GM12878 (cell line): Measurements from ENCODE around the gene AURKAIP1. TPM values are rescaled to one million over a fixed set of nuclear protein-coding genes. Genes with fewer than 3 reads are reported as not detected.

Source experiments
- ATAC-seq: fragments of 200-7000 bp; cut with Tn5 transposase; 3 replicates; pipeline ENCODE4 v1.9.1; 2020; ENCODE audit warnings: mild to moderate bottlenecking, moderate library complexity
- BruUV-seq: library from RNA; stranded (reverse); fragments of 400-500 nt; replicated peaks from 2 replicates; lab custom pipeline; 2021; lab: Mats Ljungman, UMichigan
- CTCF ChIA-PET: fragments of 300-600 bp; sonication (Branson Sonifier 250); formaldehyde crosslinking; extraction: SDS; loops from one replicate; lab custom pipeline; 2021; ENCODE audit warnings: inconsistent platforms; lab: Yijun Ruan, JAX
- POLR2A ChIA-PET: fragments of 350-600 bp; formaldehyde crosslinking; extraction: SDS; loops from one replicate; lab custom pipeline; 2021; ENCODE audit warnings: inconsistent platforms; lab: Charles Lee
- RAD21 ChIA-PET: fragments of 300-600 bp; sonication (Branson Sonifier 250); formaldehyde crosslinking; loops from one replicate; lab custom pipeline; 2023; ENCODE audit warnings: antibody characterized with exemption; ENCODE audit not compliant: unreplicated experiment; lab: Charles Lee
- SMC1A ChIA-PET: fragments of 300-600 bp; sonication (Branson Sonifier 250); formaldehyde crosslinking; loops from one replicate; lab custom pipeline; 2023; ENCODE audit not compliant: unreplicated experiment, uncharacterized antibody; lab: Charles Lee
- DNase-seq: peaks from one replicate; pipeline ENCODE4 v3.0.0-alpha.2; 2011; ENCODE audit warnings: low read depth, low spot score
- FAIRE-seq: peaks from 3 replicates; lab custom pipeline; 2011; peaks lifted over from hg19 to GRCh38; lab: Jason Lieb, UNC
- H2AFZ ChIP-seq: 2 replicates; pipeline ENCODE4 v1.6.0; 2011; ENCODE audit warnings: low read depth, low read length, control low read depth; ENCODE audit not compliant: control insufficient read depth
- H3K27ac ChIP-seq: 2 replicates; pipeline ENCODE4 v1.5.1; 2011; ENCODE audit warnings: control low read depth; ENCODE audit not compliant: control insufficient read depth, insufficient read depth
- H3K27me3 ChIP-seq, 2 experiments: replicated peaks in 1 of 2; 2 replicates each; pipeline versions ENCODE4 v1.6.0 to v1.6.1; 2011; ENCODE audit warnings: low read length in 1 of 2; ENCODE audit not compliant: control insufficient read depth in 2 of 2, insufficient read depth in 2 of 2
- H3K36me3 ChIP-seq, 2 experiments: 2 replicates each; pipeline ENCODE4 v1.5.1; 2011; ENCODE audit warnings: low read length in 1 of 2; ENCODE audit not compliant: control insufficient read depth in 2 of 2, insufficient read depth in 2 of 2
- H3K4me1 ChIP-seq: 2 replicates; pipeline ENCODE4 v1.6.1; 2011; ENCODE audit warnings: mild to moderate bottlenecking, low read length, moderate library complexity, mixed read lengths; ENCODE audit not compliant: control insufficient read depth, insufficient read depth
- H3K4me2 ChIP-seq: 2 replicates; pipeline ENCODE4 v1.6.0; 2011; ENCODE audit warnings: control low read depth; ENCODE audit not compliant: control insufficient read depth, insufficient read depth
- H3K4me3 ChIP-seq: fragments of 200-600 bp; sonication (generic); 2 replicates; pipeline ENCODE4 v1.5.1; 2016
- H3K79me2 ChIP-seq: 2 replicates; pipeline ENCODE4 v1.6.0; 2011; ENCODE audit warnings: low read length; ENCODE audit not compliant: control insufficient read depth, insufficient read depth
- H3K9ac ChIP-seq: 2 replicates; pipeline ENCODE4 v1.8.0; 2011; ENCODE audit warnings: low read length, control low read depth, mixed read lengths; ENCODE audit not compliant: control insufficient read depth, insufficient read depth
- H3K9me3 ChIP-seq: replicated peaks from 3 replicates; pipeline ENCODE4 v1.5.1; 2011; ENCODE audit warnings: mild to moderate bottlenecking, low read length; ENCODE audit not compliant: control insufficient read depth, insufficient read depth
- H4K20me1 ChIP-seq: 2 replicates; pipeline ENCODE4 v1.6.0; 2011; ENCODE audit not compliant: control insufficient read depth, insufficient read depth
- CEBPB ChIP-seq, 2 experiments: fragments of 150-350 bp in 1 of 2; IDR thresholded peaks; 2 replicates each; pipeline ENCODE4 v1.6.1; 2012 to 2014; ENCODE audit warnings: low read depth in 2 of 2, low read length in 2 of 2, borderline replicate concordance in 1 of 2, inconsistent platforms in 1 of 2
- EED ChIP-seq: sonication (generic); IDR thresholded peaks from 2 replicates; pipeline ENCODE4 v1.6.1; 2016; ENCODE audit warnings: antibody characterized with exemption, low read depth
- GABPA ChIP-seq: IDR thresholded peaks from 2 replicates; pipeline ENCODE4 v1.6.1; 2014; ENCODE audit warnings: antibody characterized with exemption, low read depth, mild to moderate bottlenecking, inconsistent platforms
- NRF1 ChIP-seq: conservative IDR thresholded peaks from 2 replicates; pipeline ENCODE4 v1.6.1; 2011; ENCODE audit warnings: mild to moderate bottlenecking, low read depth, low read length, improper control_type of control experiment
- TCF12 ChIP-seq: IDR thresholded peaks from 2 replicates; pipeline ENCODE4 v1.6.1; 2011; ENCODE audit warnings: low read depth, mild to moderate bottlenecking, low read length
- TCF7 ChIP-seq: IDR thresholded peaks from 2 replicates; pipeline ENCODE4 v1.6.1; 2014; ENCODE audit warnings: antibody characterized with exemption, borderline replicate concordance
- WGBS: methylation state at CpG from one replicate; pipeline ENCODE4 v1.1.6; 2016; ENCODE audit warnings: low lambda C conversion rate; ENCODE audit not compliant: insufficient replicate concordance, insufficient coverage; ENCODE audit errors: missing lambda C conversion rate; 5-methylcytosine and 5-hydroxymethylcytosine counted together
- in situ Hi-C: fragments of 300-500 bp; cut with MboI; formaldehyde crosslinking; loops from 9 replicates; pipeline ENCODE4 v1.14.3; 2018; ENCODE audit warnings: mixed read lengths
- intact Hi-C: fragments of 100-400 bp; cut with micrococcal nuclease; formaldehyde crosslinking; loops from one replicate; pipeline ENCODE4 v1.14.2; 2022; ENCODE audit not compliant: unreplicated experiment
- polyA plus RNA-seq, 11 experiments: library from polyadenylated mRNA; depleted of rRNA in 4 of 11; unstranded in 6 of 11; stranded (reverse) in 5 of 11; fragments of >200 nt; fragmentation: Nextera tagmentation in 4 of 11; fragmentation: Illumina TruSeq in 1 of 11; extraction: Ambion mirVana in 4 of 11; extraction: Trizol in 1 of 11; gene quantifications; 1 replicate in 1 of 11; 2 replicates in 10 of 11; pipeline versions ENCODE4 v1.2.1 to v1.2.3, GENCODE V29; 2011 to 2016; ENCODE audit warnings: inconsistent platforms in 2 of 11, missing spikeins in 2 of 11, low read depth in 1 of 11
- total RNA-seq, 4 experiments: library from RNA; depleted of rRNA in 3 of 4; stranded (reverse); fragments of >200 nt in 3 of 4; fragmentation: Illumina TruSeq in 1 of 4; extraction: Trizol in 1 of 4; gene quantifications; 2 replicates each; pipeline versions ENCODE4 v1.2.1 to v1.2.3, GENCODE V29; 2013 to 2021
- TF ChIP-seq, protein P1 (sequence below): IDR thresholded peaks from 2 replicates; pipeline ENCODE4 v1.6.1; 2011; ENCODE audit warnings: borderline replicate concordance, low read depth, mild to moderate bottlenecking, moderate library complexity, low read length; ENCODE audit not compliant: insufficient read depth, poor library complexity, severe bottlenecking
- TF ChIP-seq, protein P2 (sequence below): IDR thresholded peaks from 2 replicates; pipeline ENCODE4 v1.6.1; 2011; ENCODE audit warnings: mild to moderate bottlenecking, low read depth, low read length, moderate library complexity; ENCODE audit not compliant: insufficient replicate concordance
- TF ChIP-seq, protein P3 (sequence below): IDR thresholded peaks from 2 replicates; pipeline ENCODE4 v1.6.1; 2012; ENCODE audit warnings: low read depth, low read length, improper control_type of control experiment
- TF ChIP-seq, protein P4 (sequence below): IDR thresholded peaks from 2 replicates; pipeline ENCODE4 v1.6.1; 2012; ENCODE audit warnings: low read depth, low read length, improper control_type of control experiment

AURKAIP1 gene
- total and polyA plus RNA-seq, 10 of the 15 experiments (the other 5 are each of a cell fraction or from before 2014, with no cell fraction given), result 6.5 to 366 (median 120) TPM

DNA sequence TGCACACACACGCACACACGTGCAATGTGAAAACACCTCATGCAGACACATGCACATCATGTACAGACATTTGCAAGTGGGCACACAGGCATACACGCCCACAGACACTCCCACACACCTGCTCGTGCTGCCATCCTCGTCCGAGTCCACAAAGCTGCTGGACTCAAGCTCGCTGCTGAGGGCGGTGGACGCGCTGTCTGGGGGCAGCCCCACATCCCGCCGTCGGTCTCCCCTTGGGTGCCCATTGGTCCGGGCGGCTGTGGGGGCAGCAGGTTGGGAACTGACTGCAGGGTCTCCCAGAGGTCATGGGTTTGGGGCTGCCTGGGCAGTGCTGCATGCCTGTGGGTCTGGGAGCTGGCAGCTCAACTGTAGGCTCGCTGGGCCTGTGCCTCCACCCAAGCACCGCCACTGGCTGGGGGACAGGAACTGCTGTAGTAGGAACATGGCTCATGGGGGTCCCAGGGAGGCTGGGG lies 33.4 kb downstream of the AURKAIP1 start:
- WGBS, result 82% methylated on average over 17 of the region's 17 CpGs

More for the DNA sequence above, 33.4 kb downstream of the AURKAIP1 start:
- in situ Hi-C loops, result no loop called here
- no peaks in the 10 kb centered on the region for H3K9me3 ChIP-seq
- no peak overlapping the region for H3K4me3 ChIP-seq
- RAD21 ChIA-PET, result no interaction called here
- H3K4me1 ChIP-seq, result no peaks in the 10 kb centered on the region
- CTCF ChIA-PET, result no interaction called here
- SMC1A ChIA-PET, result no interaction called here
- no peak for FAIRE-seq
- H3K27ac ChIP-seq, result no peak overlapping the region
- H3K4me2 ChIP-seq, result no peak overlapping the region
- H3K79me2 ChIP-seq, result no peaks in the 10 kb centered on the region; the same call in none of the 2 replicates
- POLR2A ChIA-PET, result no interaction called here
- H2AFZ ChIP-seq, result no peak overlapping the region
- H3K9ac ChIP-seq, result no peak overlapping the region
- H3K27me3 ChIP-seq, result no peaks in the 10 kb centered on the region
- DNase-seq, result no peak
- peaks cover 0 to 5% of the 10 kb centered on the region in 2 experiments for H3K36me3 ChIP-seq
- no peak for ATAC-seq
- TF ChIP-seq TCF7 (no peak), EED (no peak), NRF1 (no peak), TCF12 (no peak), GABPA (no peak), CEBPB (IDR thresholded peaks at IDR 0.05; ENCODE audit: borderline replicate concordance in 1 of 2, low read depth in 2 of 2, low read length in 2 of 2) (no peak)
- TF ChIP-seq, protein P1, sequence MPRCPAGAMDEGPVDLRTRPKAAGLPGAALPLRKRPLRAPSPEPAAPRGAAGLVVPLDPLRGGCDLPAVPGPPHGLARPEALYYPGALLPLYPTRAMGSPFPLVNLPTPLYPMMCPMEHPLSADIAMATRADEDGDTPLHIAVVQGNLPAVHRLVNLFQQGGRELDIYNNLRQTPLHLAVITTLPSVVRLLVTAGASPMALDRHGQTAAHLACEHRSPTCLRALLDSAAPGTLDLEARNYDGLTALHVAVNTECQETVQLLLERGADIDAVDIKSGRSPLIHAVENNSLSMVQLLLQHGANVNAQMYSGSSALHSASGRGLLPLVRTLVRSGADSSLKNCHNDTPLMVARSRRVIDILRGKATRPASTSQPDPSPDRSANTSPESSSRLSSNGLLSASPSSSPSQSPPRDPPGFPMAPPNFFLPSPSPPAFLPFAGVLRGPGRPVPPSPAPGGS, result peak; percentile 95
- TF ChIP-seq, protein P2, sequence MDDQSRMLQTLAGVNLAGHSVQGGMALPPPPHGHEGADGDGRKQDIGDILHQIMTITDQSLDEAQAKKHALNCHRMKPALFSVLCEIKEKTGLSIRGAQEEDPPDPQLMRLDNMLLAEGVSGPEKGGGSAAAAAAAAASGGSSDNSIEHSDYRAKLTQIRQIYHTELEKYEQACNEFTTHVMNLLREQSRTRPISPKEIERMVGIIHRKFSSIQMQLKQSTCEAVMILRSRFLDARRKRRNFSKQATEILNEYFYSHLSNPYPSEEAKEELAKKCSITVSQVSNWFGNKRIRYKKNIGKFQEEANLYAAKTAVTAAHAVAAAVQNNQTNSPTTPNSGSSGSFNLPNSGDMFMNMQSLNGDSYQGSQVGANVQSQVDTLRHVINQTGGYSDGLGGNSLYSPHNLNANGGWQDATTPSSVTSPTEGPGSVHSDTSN, result peak; percentile 10
- TF ChIP-seq, protein P3, sequence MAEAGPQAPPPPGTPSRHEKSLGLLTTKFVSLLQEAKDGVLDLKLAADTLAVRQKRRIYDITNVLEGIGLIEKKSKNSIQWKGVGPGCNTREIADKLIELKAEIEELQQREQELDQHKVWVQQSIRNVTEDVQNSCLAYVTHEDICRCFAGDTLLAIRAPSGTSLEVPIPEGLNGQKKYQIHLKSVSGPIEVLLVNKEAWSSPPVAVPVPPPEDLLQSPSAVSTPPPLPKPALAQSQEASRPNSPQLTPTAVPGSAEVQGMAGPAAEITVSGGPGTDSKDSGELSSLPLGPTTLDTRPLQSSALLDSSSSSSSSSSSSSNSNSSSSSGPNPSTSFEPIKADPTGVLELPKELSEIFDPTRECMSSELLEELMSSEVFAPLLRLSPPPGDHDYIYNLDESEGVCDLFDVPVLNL, result no peak
- TF ChIP-seq, protein P4, sequence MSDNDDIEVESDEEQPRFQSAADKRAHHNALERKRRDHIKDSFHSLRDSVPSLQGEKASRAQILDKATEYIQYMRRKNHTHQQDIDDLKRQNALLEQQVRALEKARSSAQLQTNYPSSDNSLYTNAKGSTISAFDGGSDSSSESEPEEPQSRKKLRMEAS, result no peak
- TF ChIP-seq, all 136 proteins: peak for 2
- no TSS peak for BruUV-seq
- intact Hi-C loops, result no loop called here
- H4K20me1 ChIP-seq, result no peaks in the 10 kb centered on the region
